Urinary bladder (tissue), 4 donors: Measurements from ENCODE around the gene PAPOLG. TPM values are rescaled to one million over a fixed set of nuclear protein-coding genes. Genes with fewer than 3 reads are reported as not detected.

Source experiments
- DNase-seq: peaks from one replicate; pipeline ENCODE4 v3.0.0-alpha.2; 2015; ENCODE audit errors: extremely low spot score
- H3K27ac ChIP-seq: one replicate; pipeline ENCODE4 v1.5.1; 2013; ENCODE audit warnings: low read depth, mild to moderate bottlenecking, moderate library complexity
- H3K36me3 ChIP-seq: one replicate; pipeline ENCODE4 v1.6.1; 2013; ENCODE audit warnings: mild to moderate bottlenecking, moderate library complexity; ENCODE audit not compliant: insufficient read depth
- H3K4me1 ChIP-seq: one replicate; pipeline ENCODE4 v1.6.1; 2013; ENCODE audit warnings: mild to moderate bottlenecking, moderate library complexity; ENCODE audit not compliant: insufficient read depth
- H3K4me3 ChIP-seq: one replicate; pipeline ENCODE4 v1.5.1; 2013; ENCODE audit warnings: low read depth, low read length
- WGBS: extraction: QIAGEN DNeasy Blood & Tissue Kit; methylation state at CpG from one replicate; pipeline ENCODE4 v1.1.7; 2013; 5-methylcytosine and 5-hydroxymethylcytosine counted together
- polyA plus RNA-seq: library from polyadenylated mRNA; stranded (reverse); fragments of 200-250 nt; gene quantifications from one replicate; pipeline ENCODE4 v1.2.3, GENCODE V29; 2013
- small RNA-seq: library from RNA; depleted of rRNA; stranded (forward); fragments of <200 nt; gene quantifications from one replicate; pipeline ENCODE3, GENCODE V24; 2014
- total RNA-seq: library from RNA; depleted of rRNA; stranded (reverse); fragments of >200 nt; gene quantifications from one replicate; pipeline ENCODE4 v1.2.3, GENCODE V29; 2014
- donor health status: healthy with polysubstance abuse.
- donor health status: healthy.

The PAPOLG gene
- total and polyA plus RNA-seq, 2 donors = 7.4 to 31.9 TPM

DNA sequence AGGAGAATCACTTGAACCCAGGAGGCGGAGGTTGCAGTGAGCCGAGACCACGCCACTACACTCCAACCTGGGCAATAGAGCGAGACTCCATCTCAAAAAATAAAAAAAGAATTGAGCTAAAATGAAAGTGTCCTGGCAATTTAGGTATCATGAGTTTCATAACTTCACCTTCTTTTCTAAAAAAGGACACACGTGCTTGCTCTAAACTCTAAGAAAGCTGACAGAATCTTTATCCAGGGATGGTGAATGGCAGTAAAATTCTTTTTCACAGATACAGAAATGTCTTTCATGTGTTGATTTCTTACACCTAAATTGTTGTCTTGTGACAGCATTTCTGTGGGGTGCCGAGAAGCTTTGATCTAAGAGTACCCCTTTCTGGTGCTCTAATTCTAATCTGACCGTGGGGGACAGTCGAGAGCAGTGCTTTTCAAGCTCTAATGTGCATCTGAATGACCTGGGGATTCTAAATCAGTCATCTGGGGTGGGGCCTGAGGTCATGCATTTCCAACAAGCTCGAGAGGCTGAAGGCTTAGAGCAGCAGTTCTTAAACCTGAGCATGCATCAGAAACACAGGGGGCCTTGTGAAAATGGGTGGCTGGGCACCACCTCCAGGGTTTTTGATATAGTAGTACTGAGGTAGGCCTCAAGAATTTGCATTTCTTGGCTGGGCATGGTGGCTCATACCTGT is 83.2 kb downstream of the PAPOLG start:
- Histone ChIP-seq H3K4me3 (no peak overlapping the region), H3K27ac (no peak overlapping the region), H3K36me3 (no peaks in the 10 kb centered on the region), H3K4me1 (no peaks in the 10 kb centered on the region)
- 83% methylated on average over 9 of the region's 9 CpGs for WGBS
- DNase-seq = no peak

DNA sequence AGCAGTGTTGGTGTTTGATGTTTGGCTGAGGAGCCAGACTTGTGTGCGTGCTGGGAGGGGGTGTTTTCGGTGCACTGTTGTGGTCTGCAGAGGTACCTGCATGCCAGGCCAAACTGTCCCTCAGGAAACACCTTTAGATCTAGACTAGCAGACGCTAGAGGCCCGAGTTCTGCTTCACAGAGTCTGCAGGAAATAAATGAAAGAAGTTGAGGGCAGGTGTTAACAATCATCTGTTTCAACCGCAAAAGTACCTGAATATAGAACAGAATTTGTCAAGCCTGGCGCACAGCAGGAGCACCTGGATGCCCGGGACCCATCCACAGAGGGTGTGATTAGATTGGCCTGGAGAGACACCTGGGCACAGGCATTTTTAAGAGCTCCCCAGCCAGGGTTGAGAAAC is 84.8 kb downstream of the PAPOLG start:
- H3K27ac ChIP-seq = no peak overlapping the region
- 77% methylated on average over 7 of the region's 7 CpGs for WGBS
- H3K36me3 ChIP-seq = no peaks in the 10 kb centered on the region
- H3K4me3 ChIP-seq = no peak overlapping the region
- DNase-seq = no peak
- H3K4me1 ChIP-seq = no peaks in the 10 kb centered on the region

DNA sequence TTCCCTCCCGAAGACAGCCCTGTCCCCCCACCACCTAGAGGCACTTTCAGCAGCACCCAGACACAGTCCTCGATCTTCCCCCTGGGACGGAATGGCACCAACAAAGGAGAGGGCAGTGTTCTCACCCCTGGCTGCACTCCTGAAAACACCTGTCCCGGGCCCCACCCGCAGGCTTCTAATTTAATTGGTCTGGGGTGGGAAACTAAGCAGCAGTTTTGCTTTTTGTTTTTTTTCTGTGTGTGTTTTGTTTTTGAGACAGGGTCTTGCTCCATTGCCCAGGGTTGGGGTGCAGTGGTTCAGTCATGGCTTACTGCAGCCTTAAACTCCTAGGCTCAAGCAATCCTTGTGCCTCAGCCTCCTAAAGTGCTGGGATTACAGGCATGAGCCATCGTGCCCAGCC is 86.9 kb downstream of the PAPOLG start:
- no peak for DNase-seq
- no peaks in the 10 kb centered on the region for H3K4me1 ChIP-seq
- 82% methylated on average over 6 of the region's 6 CpGs for WGBS
- no peak overlapping the region for H3K4me3 ChIP-seq
- H3K27ac ChIP-seq = no peak overlapping the region
- no peaks in the 10 kb centered on the region for H3K36me3 ChIP-seq

DNA sequence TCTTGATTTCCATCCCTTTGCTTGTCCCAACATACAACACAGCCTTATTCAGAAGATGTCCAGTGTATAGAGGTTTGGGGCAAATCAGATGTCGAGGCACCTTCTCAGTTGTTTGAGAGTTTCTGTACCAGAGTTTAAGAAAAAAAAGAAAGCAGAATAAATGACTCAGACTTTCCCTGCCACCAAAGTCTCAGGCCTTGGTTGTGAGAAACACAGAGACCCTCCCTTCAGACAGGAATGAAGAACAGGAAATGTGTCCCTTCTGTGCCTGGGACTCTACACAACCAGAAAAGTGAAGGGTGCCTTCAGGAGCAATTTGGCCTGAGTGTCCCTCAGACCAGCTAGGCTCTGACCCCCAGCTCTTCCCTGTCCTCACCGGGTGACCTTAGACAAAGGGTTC is 88.0 kb downstream of the PAPOLG start:
- H3K4me3 ChIP-seq = no peak overlapping the region
- no peaks in the 10 kb centered on the region for H3K36me3 ChIP-seq
- no peak overlapping the region for H3K27ac ChIP-seq
- no peaks in the 10 kb centered on the region for H3K4me1 ChIP-seq
- no peak for DNase-seq
- WGBS = 94% methylated on average over 2 of the region's 2 CpGs

DNA sequence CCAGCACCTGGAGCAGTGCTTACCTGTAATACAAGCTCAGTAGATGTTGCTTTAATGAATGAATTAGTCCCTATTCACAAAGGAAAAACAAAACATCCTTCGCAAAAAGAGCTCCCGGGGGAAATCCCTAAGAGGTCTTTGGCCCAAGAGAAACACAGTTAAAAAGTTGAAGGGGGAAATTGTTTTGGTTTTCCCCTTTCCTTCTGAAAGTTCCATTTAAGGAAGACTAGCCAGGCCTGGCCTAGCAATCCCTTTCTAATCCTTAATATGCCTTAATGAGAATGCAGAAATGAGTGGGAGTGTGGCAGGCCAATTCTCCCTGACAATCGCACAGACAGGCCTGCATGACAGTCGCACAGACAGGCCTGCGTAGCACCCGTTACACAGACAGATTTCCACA is 91.8 kb downstream of the PAPOLG start:
- WGBS = 70% methylated on average over 6 of the region's 6 CpGs
- Histone ChIP-seq H3K36me3 (no peaks in the 10 kb centered on the region), H3K27ac (no peak overlapping the region), H3K4me3 (no peak overlapping the region), H3K4me1 (no peaks in the 10 kb centered on the region)
- no peak for DNase-seq

Small RNA genes lying within 50 kb of the gene (small RNA-seq; reads per million reads assigned to genes)
- not detected for gene RN7SL632P
- not detected for gene RNU6-612P

Other genes starting within 250 kb of the PAPOLG start
- 10.9 TPM for gene BCL11A, start 202.6 kb upstream of the PAPOLG start, total RNA-seq
- gene BCL11A, start 202.6 kb upstream of the PAPOLG start, polyA plus RNA-seq = 2.4 TPM
- 25.1 TPM for gene REL, start 125.3 kb downstream of the PAPOLG start, total RNA-seq
- gene REL, start 125.3 kb downstream of the PAPOLG start, polyA plus RNA-seq = 4.0 TPM